ENCODE measurements around the gene BRD9.
"Not testable (repeated sequence)": the region's sequence is repeated elsewhere in the genome, so short reads cannot be mapped to it uniquely, and the experiment has no call there.

The BRD9 gene

DNA sequence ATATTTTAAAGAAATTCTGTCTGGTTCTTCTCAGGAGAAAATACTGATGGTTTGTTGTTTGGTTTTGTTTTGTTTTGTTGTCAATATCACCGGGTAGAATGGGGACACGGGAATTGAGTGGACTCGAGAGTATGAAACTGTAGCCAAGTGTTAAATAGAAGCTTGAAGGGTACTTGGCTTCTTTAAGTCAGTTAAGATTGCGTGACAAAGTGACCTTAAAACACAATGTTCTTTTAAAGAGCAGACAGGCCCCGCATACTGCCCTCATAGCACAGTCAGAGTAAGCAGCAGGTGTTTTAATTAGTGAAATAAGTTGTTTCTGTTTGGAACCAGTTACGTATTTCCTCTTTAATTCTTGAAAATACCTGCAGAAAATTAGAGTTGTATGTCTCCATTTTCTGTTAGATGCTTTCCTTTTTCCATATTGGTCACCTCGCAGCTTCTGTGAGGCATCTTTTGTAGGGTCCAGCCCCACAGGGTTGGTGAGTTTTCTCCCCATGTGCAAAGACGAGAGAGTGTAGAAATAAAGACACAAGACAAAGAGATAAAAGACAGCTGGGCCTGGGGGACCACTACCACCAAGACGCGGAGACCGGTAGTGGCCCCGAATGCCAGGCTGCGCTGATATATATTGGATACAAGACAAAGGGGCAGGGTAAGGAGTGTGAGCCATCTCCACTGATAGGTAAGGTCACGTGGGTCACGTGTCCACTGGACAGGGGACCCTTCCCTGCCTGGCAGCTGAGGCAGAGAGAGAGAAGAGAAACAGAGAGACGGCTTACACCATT, 9.7 kb upstream of the BRD9 start:
- DNase-seq (ENCODE audit: low read depth in 3 of 3), result no peak

DNA sequence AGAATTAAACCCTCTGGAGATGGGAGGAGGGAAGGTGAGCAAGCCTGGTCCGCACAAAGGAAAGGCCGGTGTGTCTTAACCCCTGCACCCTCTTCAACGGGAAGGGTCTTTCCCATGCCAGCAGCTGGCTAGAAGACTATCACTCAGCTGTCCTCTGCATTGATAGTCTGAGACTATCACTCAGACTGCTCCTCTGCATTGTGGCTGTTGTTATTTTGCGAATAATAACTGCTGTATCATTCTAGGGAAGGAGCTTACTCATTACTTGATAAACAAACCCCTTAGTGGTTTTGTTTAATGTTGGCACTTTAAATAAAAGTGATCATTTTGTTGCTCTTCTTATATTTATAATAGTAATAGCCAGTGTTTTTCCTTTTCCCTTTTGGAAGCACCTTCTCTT, 8.2 kb upstream of the BRD9 start:
- no peak for DNase-seq (ENCODE audit: low read depth in 3 of 3)

- no peak for DNase-seq (ENCODE audit: low read depth in 3 of 3)
Measured at GRCh38 chr5:893711-894110, 1.1 kb upstream of the BRD9 start.

DNA sequence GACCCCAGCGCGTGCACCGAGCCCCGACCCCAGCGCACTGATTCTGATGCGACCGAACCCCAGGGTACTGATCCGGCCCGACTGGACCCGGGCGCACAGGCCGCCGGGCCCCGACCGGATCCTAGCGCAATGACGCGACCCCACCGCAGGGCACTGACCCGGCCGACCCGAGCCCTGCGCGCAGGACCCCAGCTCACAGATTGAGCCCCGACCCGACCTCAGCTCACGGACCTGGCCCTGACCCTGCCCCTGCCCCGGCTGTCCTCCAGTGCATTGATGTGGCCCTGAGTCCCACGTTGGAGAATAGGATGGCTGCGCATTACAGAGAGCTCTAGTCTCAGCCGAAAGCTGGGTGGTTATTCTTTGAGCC, 521 bp upstream of the BRD9 start:
- DNase-seq (ENCODE audit: low read depth in 3 of 3), result no peak

- DNase-seq (ENCODE audit: low read depth in 3 of 3), result no peak
Measured at GRCh38 chr5:891837-892393, 686 bp downstream of the BRD9 start.

- DNase-seq (ENCODE audit: low read depth in 3 of 3), result no peak
Measured at GRCh38 chr5:891117-891836, 1.3 kb downstream of the BRD9 start.

DNA sequence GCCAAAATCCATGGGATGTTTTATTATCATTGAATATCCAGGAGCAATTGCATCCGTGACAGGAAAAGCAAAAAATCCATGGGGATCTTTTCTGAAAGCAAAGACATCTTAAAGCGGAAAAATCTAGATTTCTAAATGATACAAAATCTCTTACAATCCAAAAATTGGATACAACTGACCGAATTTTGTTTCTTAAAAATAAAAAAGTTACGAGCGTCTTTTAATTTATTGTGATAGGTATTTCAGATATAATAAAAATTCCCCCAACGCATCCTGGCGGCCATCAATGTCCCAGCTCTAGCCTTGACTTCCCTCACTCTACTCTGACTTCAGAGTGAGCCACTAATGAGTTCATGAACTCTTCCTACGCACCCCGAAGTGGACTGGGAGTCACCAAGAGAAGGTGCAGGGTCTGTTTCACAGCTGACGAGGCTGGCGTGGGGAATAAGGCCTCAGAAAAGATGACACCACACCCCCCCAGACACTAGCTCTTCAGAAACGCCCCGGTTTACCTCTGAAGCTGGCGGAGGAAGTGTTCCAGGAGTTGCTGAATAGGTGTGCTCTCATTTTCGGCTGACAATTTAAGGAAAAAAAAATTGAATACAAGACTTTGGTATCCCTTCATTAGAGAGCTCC, 3.4 kb downstream of the BRD9 start:
- no peak for DNase-seq (ENCODE audit: low read depth in 3 of 3)

- no peak for DNase-seq (ENCODE audit: low read depth in 3 of 3)
Measured at GRCh38 chr5:888638-889035, 4.0 kb downstream of the BRD9 start.

GRCh38 chr5:887947-888637, 4.5 kb downstream of the BRD9 start:
- no peak for DNase-seq (ENCODE audit: low read depth in 3 of 3)

DNA sequence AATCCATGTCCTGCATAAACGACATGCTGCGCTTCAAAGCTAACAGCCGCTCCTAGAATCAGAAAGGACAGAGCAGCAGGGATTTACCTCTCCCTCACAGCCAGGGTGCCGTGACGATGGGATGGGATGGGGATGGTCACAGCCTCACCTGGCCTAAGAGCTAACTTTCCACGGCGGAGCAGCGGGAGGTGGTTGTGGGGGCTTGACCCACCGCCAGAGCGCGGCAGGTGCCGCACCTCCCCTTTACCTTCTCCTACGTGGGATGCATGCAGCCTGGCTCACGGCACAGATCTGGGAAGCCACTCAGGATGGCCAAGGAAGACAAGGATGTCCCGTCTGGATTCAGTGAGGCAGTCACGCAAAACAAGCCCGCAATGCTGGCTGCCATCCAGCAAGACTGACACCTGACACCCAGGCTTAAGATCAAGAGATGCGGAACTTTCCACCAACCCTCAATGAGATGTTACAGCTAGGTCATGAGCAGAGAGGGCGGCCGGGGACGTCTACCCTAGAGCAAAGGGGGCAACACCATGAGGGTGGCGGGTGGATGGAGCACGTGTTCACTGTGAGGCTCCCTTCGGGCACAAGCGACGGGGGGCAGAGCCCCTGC, 5.8 kb downstream of the BRD9 start:
- no peak for DNase-seq (ENCODE audit: low read depth in 3 of 3)

- no peak for DNase-seq (ENCODE audit: low read depth in 3 of 3)
Measured at GRCh38 chr5:886036-886435, 6.6 kb downstream of the BRD9 start.

GRCh38 chr5:885529-885928, 7.1 kb downstream of the BRD9 start:
- no peak for DNase-seq (ENCODE audit: low read depth in 3 of 3)

- DNase-seq (ENCODE audit: low read depth in 3 of 3), result no peak
Measured at GRCh38 chr5:885127-885442, 7.5 kb downstream of the BRD9 start.

- DNase-seq (ENCODE audit: low read depth in 3 of 3), result no peak
Measured at GRCh38 chr5:884345-885126, 8.1 kb downstream of the BRD9 start.

GRCh38 chr5:883475-884181, 9.0 kb downstream of the BRD9 start:
- no peak for DNase-seq (ENCODE audit: low read depth in 3 of 3)

- no peak for DNase-seq (ENCODE audit: low read depth in 3 of 3)
Measured at GRCh38 chr5:882253-883183, 10.1 kb downstream of the BRD9 start.

GRCh38 chr5:881551-881935, 11.1 kb downstream of the BRD9 start:
- no peak for DNase-seq (ENCODE audit: low read depth in 3 of 3)

DNA sequence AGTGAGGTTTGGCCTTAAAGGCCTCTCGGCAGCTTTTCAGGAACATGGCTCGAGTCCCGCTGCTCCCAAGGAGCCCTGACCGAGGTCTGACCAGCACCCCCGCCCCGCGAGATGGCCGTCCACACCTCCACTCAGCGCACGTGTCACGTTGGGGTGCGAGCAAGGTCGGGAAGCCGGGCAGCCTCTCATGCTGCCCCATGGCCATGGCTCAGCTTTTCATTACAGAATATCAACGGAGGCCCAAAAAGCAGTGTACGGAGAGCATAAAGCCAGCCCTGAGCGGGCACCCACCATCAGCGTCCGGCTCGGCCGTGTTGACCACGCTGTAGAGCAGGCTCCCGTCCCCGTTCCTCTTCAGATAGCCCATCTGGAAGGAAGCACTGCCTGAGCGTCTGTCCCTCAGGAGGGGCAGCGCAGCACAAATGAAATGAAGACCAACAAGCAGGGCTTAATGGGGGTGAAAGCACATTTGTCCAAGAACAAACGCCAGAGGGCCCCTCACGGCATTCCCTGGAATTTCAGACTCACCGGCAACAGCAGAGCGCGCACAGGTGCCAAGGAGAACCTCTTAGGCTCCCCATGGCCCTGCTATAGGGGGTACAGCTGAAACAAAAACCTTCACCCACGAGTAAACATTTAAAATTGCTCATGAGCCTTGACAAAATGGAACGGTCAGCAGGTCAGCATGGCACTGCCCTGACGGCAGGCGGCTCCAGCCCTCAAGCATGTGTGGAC, 11.6 kb downstream of the BRD9 start:
- DNase-seq (ENCODE audit: low read depth in 3 of 3), result no peak

DNA sequence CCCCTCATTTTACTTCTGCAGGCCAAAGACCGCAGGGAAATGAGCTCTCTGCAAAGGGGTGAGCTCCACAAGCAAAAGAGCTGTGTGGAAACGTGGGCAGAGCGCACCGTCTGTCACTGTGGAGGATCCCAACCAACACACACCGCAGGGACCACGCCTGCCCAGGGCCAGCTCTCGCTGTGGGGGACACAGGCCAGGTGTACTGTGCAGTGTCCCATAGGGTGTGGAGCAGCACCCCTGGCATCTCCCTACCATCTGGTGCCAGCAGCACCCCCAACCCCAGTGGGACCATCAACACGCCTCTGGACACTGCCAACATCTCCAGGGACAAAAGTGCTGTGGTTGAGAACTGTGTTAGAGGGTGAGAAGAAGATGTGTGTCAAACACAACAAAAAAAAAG, 13.9 kb downstream of the BRD9 start:
- not testable (repeated sequence) for DNase-seq (ENCODE audit: low read depth in 3 of 3)
